Measurements from ENCODE around the gene HOXA7. TPM values are rescaled to one million over a fixed set of nuclear protein-coding genes. Genes with fewer than 3 reads are reported as not detected.

Gene HOXA7
- total and polyA plus RNA-seq, 4 donors, result 1.0 to 2.2 (median 1.4) TPM

DNA sequence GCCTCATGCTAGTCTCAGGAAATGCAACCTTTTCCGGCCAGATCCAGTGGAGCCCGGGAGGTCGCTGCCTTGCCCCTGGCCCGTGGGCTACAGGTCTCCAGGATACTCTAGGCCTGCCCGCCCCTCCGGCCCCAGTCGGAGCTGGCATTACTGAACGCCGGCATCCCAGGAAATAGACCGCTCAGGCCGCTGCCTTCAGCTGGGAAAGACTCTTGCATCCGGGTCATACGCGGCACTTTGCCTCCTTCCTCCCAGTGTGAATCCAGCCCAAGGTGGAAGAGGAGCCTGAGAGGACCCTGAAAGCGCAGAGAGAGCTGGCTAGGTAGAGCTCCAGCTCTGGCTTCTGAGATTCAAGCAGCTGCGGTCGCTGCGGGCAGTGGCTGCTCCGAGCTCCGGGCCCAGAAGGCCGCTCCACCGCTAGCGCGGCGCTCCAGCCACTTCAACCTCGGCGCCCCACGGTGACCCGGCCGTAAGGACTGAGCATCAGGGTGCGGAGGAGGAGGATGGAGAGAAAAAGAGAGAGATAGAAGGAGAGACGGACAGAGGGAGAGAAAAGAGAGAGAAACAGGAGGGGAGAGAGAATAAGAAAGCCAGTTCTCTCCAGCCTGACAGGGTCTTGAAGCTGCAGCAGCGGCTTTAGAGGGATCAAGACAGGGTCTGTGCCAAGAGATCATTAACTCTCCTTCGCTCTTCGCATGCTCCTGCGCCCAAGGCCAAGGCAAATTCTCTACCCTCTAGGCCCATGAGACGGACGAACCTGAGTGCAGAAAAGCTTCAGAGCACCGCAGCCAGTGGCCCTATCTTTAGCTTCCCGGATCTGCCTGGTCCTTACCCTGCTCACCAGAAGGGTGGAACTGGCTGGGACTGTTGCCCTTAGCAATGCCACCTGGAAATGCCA, 19.4 kb upstream of the HOXA7 start:
- 64 to 75% methylated on average over 40 of the region's 40 CpGs for WGBS, 2 donors
- TF ChIP-seq, protein P1, sequence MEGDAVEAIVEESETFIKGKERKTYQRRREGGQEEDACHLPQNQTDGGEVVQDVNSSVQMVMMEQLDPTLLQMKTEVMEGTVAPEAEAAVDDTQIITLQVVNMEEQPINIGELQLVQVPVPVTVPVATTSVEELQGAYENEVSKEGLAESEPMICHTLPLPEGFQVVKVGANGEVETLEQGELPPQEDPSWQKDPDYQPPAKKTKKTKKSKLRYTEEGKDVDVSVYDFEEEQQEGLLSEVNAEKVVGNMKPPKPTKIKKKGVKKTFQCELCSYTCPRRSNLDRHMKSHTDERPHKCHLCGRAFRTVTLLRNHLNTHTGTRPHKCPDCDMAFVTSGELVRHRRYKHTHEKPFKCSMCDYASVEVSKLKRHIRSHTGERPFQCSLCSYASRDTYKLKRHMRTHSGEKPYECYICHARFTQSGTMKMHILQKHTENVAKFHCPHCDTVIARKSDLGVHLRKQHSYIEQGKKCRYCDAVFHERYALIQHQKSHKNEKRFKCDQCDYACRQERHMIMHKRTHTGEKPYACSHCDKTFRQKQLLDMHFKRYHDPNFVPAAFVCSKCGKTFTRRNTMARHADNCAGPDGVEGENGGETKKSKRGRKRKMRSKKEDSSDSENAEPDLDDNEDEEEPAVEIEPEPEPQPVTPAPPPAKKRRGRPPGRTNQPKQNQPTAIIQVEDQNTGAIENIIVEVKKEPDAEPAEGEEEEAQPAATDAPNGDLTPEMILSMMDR (IDR thresholded peaks at IDR 0.05; ENCODE audit: control extremely low read depth, extremely low read depth), result no peak
- Histone ChIP-seq H3K27me3 (ENCODE audit: control insufficient read depth in 3 of 3, insufficient read depth in 3 of 3, low read length in 2 of 3) (peaks cover 23 to 92% (median 78%) of the 10 kb centered on the region in 3 donors), H3K36me3 (ENCODE audit: control insufficient read depth in 4 of 4, insufficient read depth in 4 of 4, low read length in 4 of 4) (no peaks in the 10 kb centered on the region), H3K4me3 (no peak overlapping the region), H3K27ac (ENCODE audit: low read depth in 1 of 2, low read length in 1 of 2) (no peak overlapping the region), H3K9ac (ENCODE audit: insufficient read depth in 1 of 2, low read length in 2 of 2) (no peak overlapping the region), H3K4me1 (ENCODE audit: control insufficient read depth in 5 of 5, insufficient read depth in 5 of 5, low read length in 5 of 5) (peaks cover 0 to 25% (median 8%) of the 10 kb centered on the region in 5 donors), H3K9me3 (ENCODE audit: control insufficient read depth in 4 of 4, insufficient read depth in 3 of 4, low read length in 3 of 4) (peaks cover 0 to 20% (median 0%) of the 10 kb centered on the region in 4 donors)
- DNase-seq (peak in 1 of 3 donors; percentile 12), ATAC-seq (ENCODE audit: insufficient read depth, low FRiP score) (no peak)

DNA sequence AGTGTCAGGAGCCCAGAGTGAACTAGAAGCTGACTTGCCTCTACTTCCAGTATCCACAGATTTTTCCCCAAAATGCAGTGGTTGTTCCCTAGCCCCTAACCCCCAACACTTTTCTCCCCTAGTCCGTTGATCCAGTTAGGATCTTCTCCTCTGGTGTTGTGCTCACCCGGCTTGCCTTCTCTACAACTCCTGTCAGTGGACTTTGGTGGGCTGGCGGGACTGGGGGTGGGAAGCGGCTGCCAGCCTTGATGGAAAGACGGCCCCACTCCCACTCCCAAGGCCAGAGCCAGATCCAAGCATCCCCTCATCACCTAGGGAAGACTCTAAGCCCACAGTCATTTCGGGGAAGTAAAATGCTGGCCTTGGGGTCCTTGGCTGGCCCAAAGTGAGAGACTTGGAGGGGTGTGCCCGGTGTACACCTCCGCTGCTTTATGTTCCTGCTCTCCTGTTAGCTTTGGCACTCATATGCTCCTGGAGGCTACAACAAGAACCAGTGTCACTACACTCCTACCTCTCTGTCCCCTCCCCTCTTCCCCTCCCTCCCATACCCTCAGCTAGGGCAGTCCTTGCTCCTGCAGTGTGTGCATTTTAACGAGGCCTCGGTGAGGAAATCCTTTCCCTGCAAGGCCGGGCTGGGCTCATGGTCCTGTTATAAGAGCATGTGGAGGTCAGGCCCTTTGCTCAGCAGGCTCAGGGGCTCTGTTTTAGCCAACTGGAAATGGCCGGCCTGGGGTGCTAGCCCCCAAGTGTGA, 18.6 kb upstream of the HOXA7 start:
- peaks cover 27 to 92% (median 79%) of the 10 kb centered on the region in 3 donors for H3K27me3 ChIP-seq (ENCODE audit: control insufficient read depth in 3 of 3, insufficient read depth in 3 of 3, low read length in 2 of 3)
- peaks cover 0 to 20% (median 0%) of the 10 kb centered on the region in 4 donors for H3K9me3 ChIP-seq (ENCODE audit: control insufficient read depth in 4 of 4, insufficient read depth in 3 of 4, low read length in 3 of 4)
- H3K4me1 ChIP-seq (ENCODE audit: control insufficient read depth in 5 of 5, insufficient read depth in 5 of 5, low read length in 5 of 5), result peaks cover 0 to 25% (median 7%) of the 10 kb centered on the region in 5 donors
- no peak overlapping the region for H3K9ac ChIP-seq (ENCODE audit: insufficient read depth in 1 of 2, low read length in 2 of 2)
- TF ChIP-seq, protein P1 (IDR thresholded peaks at IDR 0.05; ENCODE audit: control extremely low read depth, extremely low read depth), result no peak
- ATAC-seq (ENCODE audit: insufficient read depth, low FRiP score), result no peak
- WGBS, 2 donors, result 60 to 80% methylated on average over 12 of the region's 12 CpGs
- no peaks in the 10 kb centered on the region for H3K36me3 ChIP-seq (ENCODE audit: control insufficient read depth in 4 of 4, insufficient read depth in 4 of 4, low read length in 4 of 4)
- DNase-seq, result peak in 1 of 3 donors; percentile 13
- H3K27ac ChIP-seq (ENCODE audit: low read depth in 1 of 2, low read length in 1 of 2), result no peak overlapping the region
- H3K4me3 ChIP-seq, result no peak overlapping the region

DNA sequence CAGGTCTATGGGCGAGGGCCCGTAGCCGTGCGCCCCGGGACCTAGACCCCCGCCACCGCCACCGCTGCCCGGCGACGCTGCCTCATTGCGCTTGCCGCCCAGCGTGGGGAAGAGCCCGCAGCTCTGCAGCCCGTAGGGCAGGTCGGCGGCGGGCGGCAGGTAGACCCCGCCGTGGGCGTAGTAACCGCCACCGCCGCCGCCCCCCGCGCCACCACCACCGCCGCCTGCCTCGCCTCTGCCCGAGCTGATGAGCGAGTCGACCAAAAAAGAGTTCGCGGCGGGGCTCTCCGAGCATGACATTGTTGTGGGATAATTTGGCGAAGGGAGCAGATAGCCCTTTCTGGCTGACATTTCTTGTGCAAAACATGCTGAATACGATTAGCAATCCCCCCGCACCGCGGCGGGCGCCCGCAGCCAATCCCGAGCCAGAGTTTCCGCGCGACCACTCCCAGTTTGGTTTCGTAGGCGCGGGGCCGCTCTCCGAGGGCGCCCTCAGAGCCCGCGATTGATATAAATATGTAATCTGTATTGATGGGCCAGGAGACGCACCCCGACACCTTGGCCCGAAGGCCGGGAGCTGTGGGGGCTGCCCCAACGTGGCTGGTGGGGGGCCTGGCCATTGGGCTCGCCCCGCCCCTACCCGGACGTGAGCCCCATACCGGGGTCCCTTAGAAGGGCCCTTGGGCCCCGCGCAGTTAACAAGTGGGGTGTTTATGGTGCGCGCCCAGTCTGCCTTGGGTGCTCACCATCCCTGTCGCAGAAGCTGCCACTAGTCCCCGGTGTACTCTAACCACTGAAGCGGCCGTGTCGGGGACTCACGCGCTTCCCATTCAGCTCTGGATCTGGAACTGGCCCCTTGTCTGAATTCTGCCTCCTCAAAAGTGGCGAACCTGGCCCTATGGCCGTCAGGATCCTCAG, 17.7 kb upstream of the HOXA7 start, which contains the start of gene HOXA10:
Gene HOXA10 (minus strand): TSS at position 365 of the 918 bp plus-strand sequence. CDS start 14 bp downstream, at position 351.
- Histone ChIP-seq H3K36me3 (ENCODE audit: control insufficient read depth in 4 of 4, insufficient read depth in 4 of 4, low read length in 4 of 4) (no peaks in the 10 kb centered on the region), H3K9ac (ENCODE audit: insufficient read depth in 1 of 2, low read length in 2 of 2) (no peak within 1 kb of the TSS), H3K9me3 (ENCODE audit: control insufficient read depth in 4 of 4, insufficient read depth in 3 of 4, low read length in 3 of 4) (peaks cover 0 to 17% (median 0%) of the 10 kb centered on the region in 4 donors), H3K4me3 (peak within 1 kb of the TSS; percentile 38), H3K27me3 (ENCODE audit: control insufficient read depth in 3 of 3, insufficient read depth in 3 of 3, low read length in 2 of 3) (peaks cover 29 to 91% (median 79%) of the 10 kb centered on the region in 3 donors), H3K27ac (ENCODE audit: low read depth in 1 of 2, low read length in 1 of 2) (no peak within 1 kb of the TSS), H3K4me1 (ENCODE audit: control insufficient read depth in 5 of 5, insufficient read depth in 5 of 5, low read length in 5 of 5) (peaks cover 0 to 24% (median 7%) of the 10 kb centered on the region in 5 donors)
- ATAC-seq (ENCODE audit: insufficient read depth, low FRiP score) (no peak), DNase-seq (peak in 1 of 3 donors; percentile 19)
- 4 to 8% methylated on average over 74 to 82 of the region's 82 CpGs for WGBS, 2 donors
- TF ChIP-seq, protein P1 (IDR thresholded peaks at IDR 0.05; ENCODE audit: control extremely low read depth, extremely low read depth), result no peak
